GM23338 (cell line): ENCODE data around the gene OR2A25.

Experiments
- CREB1 ChIP-seq: fragments of 250-450 bp; sonication (Bioruptor Pico); IDR thresholded peaks from 2 replicates; pipeline ENCODE4 v1.5.0; 2020; ENCODE audit warnings: low read depth, mild to moderate bottlenecking, moderate library complexity
- EZH2 ChIP-seq: fragments of 200-600 bp; sonication (generic); IDR thresholded peaks from one replicate; pipeline ENCODE4 v1.8.0; 2017; ENCODE audit warnings: antibody characterized with exemption, mild to moderate bottlenecking, low read depth; ENCODE audit not compliant: unreplicated experiment
- EZH2phosphoT487 ChIP-seq: fragments of 200-600 bp; sonication (generic); IDR thresholded peaks from one replicate; pipeline ENCODE4 v1.8.1; 2018; ENCODE audit warnings: antibody characterized with exemption; ENCODE audit not compliant: unreplicated experiment
- JUNB ChIP-seq: IDR thresholded peaks from one replicate; pipeline ENCODE4 v1.6.1; 2016; ENCODE audit warnings: antibody characterized with exemption; ENCODE audit not compliant: unreplicated experiment
- POLR2AphosphoS5 ChIP-seq: IDR thresholded peaks from 2 replicates; pipeline ENCODE4 v1.6.1; 2016; ENCODE audit warnings: antibody characterized with exemption, low read depth
- STAT1 ChIP-seq: IDR thresholded peaks from one replicate; pipeline ENCODE4 v1.6.1; 2016; ENCODE audit warnings: antibody characterized with exemption; ENCODE audit not compliant: unreplicated experiment
- ZNF114 ChIP-seq: fragments of 250-450 bp; sonication (Bioruptor Pico); IDR thresholded peaks from 2 replicates; pipeline ENCODE4 v1.5.0; 2020; ENCODE audit warnings: mild to moderate bottlenecking, moderate library complexity
- TF ChIP-seq, protein P1 (sequence below), 2 experiments: fragments of 200-600 bp in 1 of 2; sonication (generic) in 1 of 2; conservative IDR thresholded peaks; 2 replicates each; pipeline versions ENCODE4 v1.5.1 to v1.6.1; 2016 to 2017; ENCODE audit warnings: antibody characterized with exemption in 2 of 2, low read depth in 2 of 2, mild to moderate bottlenecking in 2 of 2, moderate library complexity in 1 of 2
- TF ChIP-seq, protein P2 (sequence below): IDR thresholded peaks from one replicate; pipeline ENCODE4 v1.6.1; 2018; ENCODE audit warnings: antibody characterized with exemption; ENCODE audit not compliant: unreplicated experiment
- TF ChIP-seq, protein P3 (sequence below): IDR thresholded peaks from 2 replicates; pipeline ENCODE4 v1.6.1; 2016; ENCODE audit warnings: antibody characterized with exemption

DNA sequence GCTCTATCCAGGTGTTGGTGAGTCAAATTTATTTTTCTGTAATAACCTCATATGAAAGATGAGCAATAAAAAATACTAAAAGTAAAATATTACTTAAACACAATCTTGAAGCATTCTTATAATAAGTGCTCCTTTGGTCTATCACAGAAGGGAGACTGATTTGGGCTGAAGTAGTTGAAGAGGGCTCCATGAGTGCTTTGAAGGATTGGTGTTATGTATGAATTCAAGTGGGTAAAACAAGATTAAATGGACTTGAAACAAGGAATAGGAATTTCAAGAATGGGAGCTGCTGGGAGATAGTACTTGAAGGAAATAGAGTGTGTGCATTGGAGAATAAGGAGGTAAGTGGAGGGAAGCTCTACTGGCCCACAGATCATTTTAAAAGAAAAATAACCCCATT, 32.4 kb downstream of the OR2A25 start:
- TF ChIP-seq EZH2phosphoT487 = no peak
- TF ChIP-seq, protein P1, sequence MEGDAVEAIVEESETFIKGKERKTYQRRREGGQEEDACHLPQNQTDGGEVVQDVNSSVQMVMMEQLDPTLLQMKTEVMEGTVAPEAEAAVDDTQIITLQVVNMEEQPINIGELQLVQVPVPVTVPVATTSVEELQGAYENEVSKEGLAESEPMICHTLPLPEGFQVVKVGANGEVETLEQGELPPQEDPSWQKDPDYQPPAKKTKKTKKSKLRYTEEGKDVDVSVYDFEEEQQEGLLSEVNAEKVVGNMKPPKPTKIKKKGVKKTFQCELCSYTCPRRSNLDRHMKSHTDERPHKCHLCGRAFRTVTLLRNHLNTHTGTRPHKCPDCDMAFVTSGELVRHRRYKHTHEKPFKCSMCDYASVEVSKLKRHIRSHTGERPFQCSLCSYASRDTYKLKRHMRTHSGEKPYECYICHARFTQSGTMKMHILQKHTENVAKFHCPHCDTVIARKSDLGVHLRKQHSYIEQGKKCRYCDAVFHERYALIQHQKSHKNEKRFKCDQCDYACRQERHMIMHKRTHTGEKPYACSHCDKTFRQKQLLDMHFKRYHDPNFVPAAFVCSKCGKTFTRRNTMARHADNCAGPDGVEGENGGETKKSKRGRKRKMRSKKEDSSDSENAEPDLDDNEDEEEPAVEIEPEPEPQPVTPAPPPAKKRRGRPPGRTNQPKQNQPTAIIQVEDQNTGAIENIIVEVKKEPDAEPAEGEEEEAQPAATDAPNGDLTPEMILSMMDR (conservative IDR thresholded peaks at IDR 0.05; ENCODE audit: low read depth in 2 of 2) = no peak
- TF ChIP-seq ZNF114 = no peak
- no peak for TF ChIP-seq POLR2AphosphoS5
- TF ChIP-seq JUNB = no peak
- TF ChIP-seq, protein P2, sequence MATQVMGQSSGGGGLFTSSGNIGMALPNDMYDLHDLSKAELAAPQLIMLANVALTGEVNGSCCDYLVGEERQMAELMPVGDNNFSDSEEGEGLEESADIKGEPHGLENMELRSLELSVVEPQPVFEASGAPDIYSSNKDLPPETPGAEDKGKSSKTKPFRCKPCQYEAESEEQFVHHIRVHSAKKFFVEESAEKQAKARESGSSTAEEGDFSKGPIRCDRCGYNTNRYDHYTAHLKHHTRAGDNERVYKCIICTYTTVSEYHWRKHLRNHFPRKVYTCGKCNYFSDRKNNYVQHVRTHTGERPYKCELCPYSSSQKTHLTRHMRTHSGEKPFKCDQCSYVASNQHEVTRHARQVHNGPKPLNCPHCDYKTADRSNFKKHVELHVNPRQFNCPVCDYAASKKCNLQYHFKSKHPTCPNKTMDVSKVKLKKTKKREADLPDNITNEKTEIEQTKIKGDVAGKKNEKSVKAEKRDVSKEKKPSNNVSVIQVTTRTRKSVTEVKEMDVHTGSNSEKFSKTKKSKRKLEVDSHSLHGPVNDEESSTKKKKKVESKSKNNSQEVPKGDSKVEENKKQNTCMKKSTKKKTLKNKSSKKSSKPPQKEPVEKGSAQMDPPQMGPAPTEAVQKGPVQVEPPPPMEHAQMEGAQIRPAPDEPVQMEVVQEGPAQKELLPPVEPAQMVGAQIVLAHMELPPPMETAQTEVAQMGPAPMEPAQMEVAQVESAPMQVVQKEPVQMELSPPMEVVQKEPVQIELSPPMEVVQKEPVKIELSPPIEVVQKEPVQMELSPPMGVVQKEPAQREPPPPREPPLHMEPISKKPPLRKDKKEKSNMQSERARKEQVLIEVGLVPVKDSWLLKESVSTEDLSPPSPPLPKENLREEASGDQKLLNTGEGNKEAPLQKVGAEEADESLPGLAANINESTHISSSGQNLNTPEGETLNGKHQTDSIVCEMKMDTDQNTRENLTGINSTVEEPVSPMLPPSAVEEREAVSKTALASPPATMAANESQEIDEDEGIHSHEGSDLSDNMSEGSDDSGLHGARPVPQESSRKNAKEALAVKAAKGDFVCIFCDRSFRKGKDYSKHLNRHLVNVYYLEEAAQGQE = no peak
- TF ChIP-seq EZH2 = no peak
- no peak for TF ChIP-seq CREB1
- TF ChIP-seq, protein P3, sequence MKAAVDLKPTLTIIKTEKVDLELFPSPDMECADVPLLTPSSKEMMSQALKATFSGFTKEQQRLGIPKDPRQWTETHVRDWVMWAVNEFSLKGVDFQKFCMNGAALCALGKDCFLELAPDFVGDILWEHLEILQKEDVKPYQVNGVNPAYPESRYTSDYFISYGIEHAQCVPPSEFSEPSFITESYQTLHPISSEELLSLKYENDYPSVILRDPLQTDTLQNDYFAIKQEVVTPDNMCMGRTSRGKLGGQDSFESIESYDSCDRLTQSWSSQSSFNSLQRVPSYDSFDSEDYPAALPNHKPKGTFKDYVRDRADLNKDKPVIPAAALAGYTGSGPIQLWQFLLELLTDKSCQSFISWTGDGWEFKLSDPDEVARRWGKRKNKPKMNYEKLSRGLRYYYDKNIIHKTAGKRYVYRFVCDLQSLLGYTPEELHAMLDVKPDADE = no peak
- TF ChIP-seq STAT1 = no peak
